PC-3 (cell line): ENCODE measurements around the gene HDLBP. TPM values are rescaled to one million over a fixed set of nuclear protein-coding genes. Genes with fewer than 3 reads are reported as not detected.
A peak's percentile ranks its signal among the peaks of the same experiment; 100 is the strongest.

Experiments
- ATAC-seq: fragments of 200-7000 bp; cut with Tn5 transposase; 2 replicates; pipeline ENCODE4 v1.9.1; 2020; ENCODE audit warnings: mild to moderate bottlenecking, moderate library complexity
- BruUV-seq: library from RNA; stranded (reverse); fragments of 400-500 nt; replicated peaks from 2 replicates; lab custom pipeline; 2021; lab: Mats Ljungman, UMichigan
- CTCF ChIA-PET: fragments of 300-600 bp; sonication (Branson Sonifier 250); formaldehyde crosslinking; loops from one replicate; lab custom pipeline; 2022; ENCODE audit warnings: antibody characterized with exemption; lab: Charles Lee
- POLR2A ChIA-PET: fragments of 300-600 bp; sonication (Branson Sonifier 250); formaldehyde crosslinking; loops from one replicate; lab custom pipeline; 2022; ENCODE audit warnings: antibody characterized with exemption; ENCODE audit not compliant: unreplicated experiment; lab: Charles Lee
- DNase-seq: peaks from one replicate; pipeline ENCODE4 v3.0.0-alpha.2; 2015
- H2AFZ ChIP-seq: fragments of 300-600 bp; sonication (generic); 2 replicates; pipeline ENCODE4 v1.6.0; 2016; ENCODE audit warnings: antibody characterized with exemption, low read length
- H3F3A ChIP-seq: fragments of 300-600 bp; sonication (generic); one replicate; pipeline ENCODE4 v1.6.0; 2017; ENCODE audit warnings: antibody characterized with exemption, low read length, control low read depth, mild to moderate bottlenecking; ENCODE audit not compliant: unreplicated experiment
- H3K27ac ChIP-seq: fragments of 300-600 bp; sonication (generic); 2 replicates; pipeline ENCODE4 v1.5.1; 2016; ENCODE audit warnings: mild to moderate bottlenecking, low read length
- H3K27me3 ChIP-seq: fragments of 300-600 bp; sonication (generic); 2 replicates; pipeline ENCODE4 v1.6.1; 2016; ENCODE audit warnings: low read length, mixed read lengths
- H3K36me3 ChIP-seq: fragments of 300-600 bp; sonication (generic); 2 replicates; pipeline ENCODE4 v1.6.1; 2016; ENCODE audit warnings: low read depth, mixed run types, low read length, mixed read lengths
- H3K4me1 ChIP-seq: fragments of 300-600 bp; sonication (generic); 2 replicates; pipeline ENCODE4 v1.5.1; 2016; ENCODE audit warnings: low read length; ENCODE audit not compliant: insufficient read depth
- H3K4me2 ChIP-seq: fragments of 300-600 bp; sonication (generic); 2 replicates; pipeline ENCODE4 v1.6.0; 2016; ENCODE audit warnings: low read length
- H3K4me3 ChIP-seq: fragments of 300-600 bp; sonication (generic); 2 replicates; pipeline ENCODE4 v1.5.1; 2016; ENCODE audit warnings: mild to moderate bottlenecking, low read length, mixed read lengths
- H3K79me2 ChIP-seq: fragments of 300-600 bp; sonication (generic); 2 replicates; pipeline ENCODE4 v1.6.1; 2017; ENCODE audit warnings: low read length, mixed read lengths
- H3K9ac ChIP-seq: fragments of 300-600 bp; sonication (generic); 2 replicates; pipeline ENCODE4 v1.6.0; 2016; ENCODE audit warnings: mild to moderate bottlenecking, low read length
- H3K9me2 ChIP-seq: fragments of 300-600 bp; sonication (generic); replicated peaks from 2 replicates; pipeline ENCODE4 v1.6.1; 2016; ENCODE audit warnings: mixed run types, low read length, mixed read lengths
- H3K9me3 ChIP-seq: fragments of 300-600 bp; sonication (generic); 2 replicates; pipeline ENCODE4 v1.6.1; 2016; ENCODE audit warnings: low read length, mixed read lengths
- H4K20me1 ChIP-seq: fragments of 300-600 bp; sonication (generic); 2 replicates; pipeline ENCODE4 v1.6.1; 2016; ENCODE audit warnings: low read length, mixed read lengths
- CTCF ChIP-seq: fragments of 300-600 bp; sonication (generic); conservative IDR thresholded peaks from 2 replicates; pipeline ENCODE4 v1.5.1; 2017; ENCODE audit warnings: antibody characterized with exemption, low read depth, mild to moderate bottlenecking, low read length
- EZH2 ChIP-seq: fragments of 300-600 bp; sonication (generic); IDR thresholded peaks from one replicate; pipeline ENCODE4 v1.6.1; 2017; ENCODE audit warnings: antibody characterized with exemption, mild to moderate bottlenecking, low read length; ENCODE audit not compliant: unreplicated experiment
- EZH2phosphoT487 ChIP-seq: fragments of 300-600 bp; sonication (generic); IDR thresholded peaks from 2 replicates; pipeline ENCODE4 v1.6.1; 2018; ENCODE audit warnings: mild to moderate bottlenecking, antibody characterized with exemption, low read length, borderline replicate concordance
- intact Hi-C: fragments of 100-400 bp; cut with micrococcal nuclease; formaldehyde crosslinking; loops from 2 replicates; pipeline ENCODE4 v1.9.0; 2023
- total RNA-seq: library from RNA; depleted of rRNA; stranded (reverse); fragments of >200 nt; gene quantifications from 2 replicates; pipeline ENCODE4 v1.2.3, GENCODE V29; 2014

Gene HDLBP
- total RNA-seq, 1 experiment from 2014 or later, result 410 TPM

DNA sequence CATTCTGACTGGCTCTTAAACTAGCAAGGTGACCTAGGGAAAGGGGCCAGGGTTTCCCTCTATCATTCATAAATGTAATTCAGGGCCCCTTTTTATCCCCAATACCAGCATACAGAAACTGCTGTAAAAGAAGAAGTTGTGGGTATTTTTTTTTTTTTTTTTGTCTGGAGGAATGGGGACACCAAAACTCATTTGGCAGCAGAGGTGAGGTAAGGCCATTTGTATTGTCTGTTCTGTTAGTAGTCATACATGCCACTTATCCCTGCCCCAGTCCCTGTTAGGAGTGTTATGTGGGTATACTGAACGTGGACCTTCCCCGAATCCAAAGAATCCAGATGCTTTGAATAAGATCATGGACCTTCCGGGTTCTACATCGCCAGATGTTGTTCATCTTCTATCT lies 1.9 kb upstream of the HDLBP start:
- no peaks in the 10 kb centered on the region for H3F3A ChIP-seq
- H3K4me2 ChIP-seq, result peak overlapping the region; percentile 100
- CTCF ChIA-PET, result no interaction called here
- POLR2A ChIA-PET, result no interaction called here
- DNase-seq, result no peak
- peaks cover 38% of the 10 kb centered on the region for H4K20me1 ChIP-seq
- H3K79me2 ChIP-seq, result peaks cover 92% of the 10 kb centered on the region
- no peak for ATAC-seq
- no peak overlapping the region for H3K27ac ChIP-seq
- H3K36me3 ChIP-seq, result peaks cover 3% of the 10 kb centered on the region; the same call in 1 of the 2 replicates
- H2AFZ ChIP-seq, result no peak overlapping the region
- TF ChIP-seq CTCF (no peak), EZH2 (no peak), EZH2phosphoT487 (no peak)
- H3K9me2 ChIP-seq, result no peaks in the 10 kb centered on the region
- H3K9ac ChIP-seq, result peak overlapping the region; percentile 100
- peak overlapping the region; percentile 98 for H3K4me3 ChIP-seq
- peaks cover 44% of the 10 kb centered on the region for H3K4me1 ChIP-seq
- no peaks in the 10 kb centered on the region for H3K27me3 ChIP-seq
- no TSS peak for BruUV-seq
- intact Hi-C loops, result no loop called here
- no peaks in the 10 kb centered on the region for H3K9me3 ChIP-seq

DNA sequence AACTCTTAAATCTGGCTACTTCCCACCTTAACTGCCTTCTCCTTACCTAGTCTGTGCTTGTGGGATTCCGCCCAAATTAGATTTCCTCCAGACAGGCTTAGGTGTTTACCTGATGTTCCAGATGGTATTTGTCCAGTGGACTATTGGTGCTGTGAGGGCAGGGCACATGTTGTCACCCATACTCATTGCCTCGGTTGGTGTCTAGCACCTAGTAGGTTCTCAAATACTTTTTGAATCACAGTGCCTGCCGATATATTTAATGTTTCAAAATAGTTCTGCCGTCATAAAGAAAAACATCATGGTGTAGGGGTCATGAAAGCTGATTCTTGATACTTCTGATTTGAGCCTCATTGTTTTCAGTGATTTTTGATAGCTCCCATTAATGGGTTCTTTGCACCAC lies 1.4 kb upstream of the HDLBP start:
- ATAC-seq (no peak), DNase-seq (no peak)
- CTCF ChIA-PET, result interaction anchor here (0.5 kb wide), 1 partner anchor 69 kb away, joined by 3 read pairs; no protein-coding TSS in a partner anchor
- peaks cover 3% of the 10 kb centered on the region; the same call in 1 of the 2 replicates for H3K36me3 ChIP-seq
- peak overlapping the region; percentile 100 for H3K9ac ChIP-seq
- H3K4me2 ChIP-seq, result peak overlapping the region; percentile 100
- H3K9me3 ChIP-seq, result no peaks in the 10 kb centered on the region
- intact Hi-C loops, result no loop called here
- peak overlapping the region; percentile 67; the same call in 1 of the 2 replicates for H2AFZ ChIP-seq
- no peaks in the 10 kb centered on the region for H3K27me3 ChIP-seq
- peaks cover 92% of the 10 kb centered on the region for H3K79me2 ChIP-seq
- TF ChIP-seq EZH2 (no peak), CTCF (no peak), EZH2phosphoT487 (no peak)
- H3K9me2 ChIP-seq, result no peaks in the 10 kb centered on the region
- H3K4me1 ChIP-seq, result peaks cover 49% of the 10 kb centered on the region
- no peak overlapping the region for H3K27ac ChIP-seq
- POLR2A ChIA-PET, result no interaction called here
- H3F3A ChIP-seq, result no peaks in the 10 kb centered on the region
- peaks cover 41% of the 10 kb centered on the region for H4K20me1 ChIP-seq
- BruUV-seq, result TSS peak; percentile 32
- peak overlapping the region; percentile 98 for H3K4me3 ChIP-seq

DNA sequence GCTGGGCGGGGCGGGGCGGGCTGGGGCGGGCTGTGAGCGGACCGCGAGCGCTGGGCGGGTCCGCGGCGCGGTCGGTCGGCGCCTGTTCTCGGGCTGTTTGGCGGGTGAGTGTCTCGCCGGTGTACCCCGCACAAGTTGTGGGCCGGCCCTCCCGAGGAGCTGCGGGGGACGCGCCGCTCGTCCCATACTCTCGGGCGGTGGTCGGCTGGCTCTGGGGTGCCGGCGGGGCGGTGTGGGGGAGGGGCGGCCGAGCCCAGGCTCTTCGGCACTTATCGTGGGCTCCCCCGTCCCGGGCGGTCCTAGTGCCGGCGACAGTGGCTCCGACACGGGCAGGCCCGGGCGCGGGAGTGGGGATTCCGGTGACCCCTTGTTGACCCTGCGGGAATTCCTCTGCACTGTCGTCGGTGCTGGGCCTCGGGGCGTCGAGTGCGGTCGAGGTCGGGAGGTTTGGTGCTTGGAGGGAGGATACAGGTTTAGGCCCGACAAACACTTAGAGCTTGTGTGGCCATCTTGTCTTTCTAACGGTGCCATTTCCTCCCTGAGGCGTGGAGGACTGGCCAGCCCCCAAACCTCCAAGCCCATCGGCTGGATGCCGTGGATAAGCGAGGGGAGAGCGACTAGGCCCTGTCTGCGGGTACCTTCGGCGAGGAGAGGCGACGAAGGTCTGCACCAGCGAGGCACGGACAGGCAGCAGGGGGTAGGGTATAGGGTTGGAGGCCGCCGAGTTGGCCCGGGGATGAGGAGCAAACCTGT lies 583 bp upstream of the HDLBP start, which contains the start of gene SEPTIN2:
TSS of gene SEPTIN2 (plus strand) at position 47 of the 753 bp plus-strand sequence. CDS start 8,308 bp downstream, outside the sequence.
- BruUV-seq, result no TSS peak
- H3K27me3 ChIP-seq, result no peaks in the 10 kb centered on the region
- TF ChIP-seq EZH2, result no peak
- no peak for TF ChIP-seq CTCF
- TF ChIP-seq EZH2phosphoT487, result no peak
- ChIA-PET POLR2A (interaction anchor here (0.6 kb wide), 2 partner anchors 44 to 60 kb away, joined by 3 to 5 read pairs; no protein-coding TSS in a partner anchor), CTCF (interaction anchor here (0.5 kb wide), 1 partner anchor 70 kb away, joined by 3 read pairs; no protein-coding TSS in a partner anchor)
- no peaks in the 10 kb centered on the region for H3F3A ChIP-seq
- peak within 1 kb of the TSS; percentile 86 for H2AFZ ChIP-seq
- peaks cover 92% of the 10 kb centered on the region for H3K79me2 ChIP-seq
- no peaks in the 10 kb centered on the region for H3K9me3 ChIP-seq
- H3K4me2 ChIP-seq, result peak within 1 kb of the TSS; percentile 100
- peaks cover 43% of the 10 kb centered on the region for H4K20me1 ChIP-seq
- H3K4me1 ChIP-seq, result peaks cover 52% of the 10 kb centered on the region
- H3K9ac ChIP-seq, result peak within 1 kb of the TSS; percentile 100
- H3K27ac ChIP-seq, result peak within 1 kb of the TSS; percentile 97
- peak; percentile 31 for ATAC-seq
- intact Hi-C loops, result loop anchor here (2.0 kb wide), 1 partner anchor 43 kb away; no protein-coding TSS in a partner anchor
- no peaks in the 10 kb centered on the region for H3K9me2 ChIP-seq
- H3K4me3 ChIP-seq, result peak within 1 kb of the TSS; percentile 98
- DNase-seq, result peak; percentile 12
- H3K36me3 ChIP-seq, result peaks cover 3% of the 10 kb centered on the region; the same call in 1 of the 2 replicates
